ENCODE measurements around the gene RNU5B-1.

RNU5B-1 gene

DNA sequence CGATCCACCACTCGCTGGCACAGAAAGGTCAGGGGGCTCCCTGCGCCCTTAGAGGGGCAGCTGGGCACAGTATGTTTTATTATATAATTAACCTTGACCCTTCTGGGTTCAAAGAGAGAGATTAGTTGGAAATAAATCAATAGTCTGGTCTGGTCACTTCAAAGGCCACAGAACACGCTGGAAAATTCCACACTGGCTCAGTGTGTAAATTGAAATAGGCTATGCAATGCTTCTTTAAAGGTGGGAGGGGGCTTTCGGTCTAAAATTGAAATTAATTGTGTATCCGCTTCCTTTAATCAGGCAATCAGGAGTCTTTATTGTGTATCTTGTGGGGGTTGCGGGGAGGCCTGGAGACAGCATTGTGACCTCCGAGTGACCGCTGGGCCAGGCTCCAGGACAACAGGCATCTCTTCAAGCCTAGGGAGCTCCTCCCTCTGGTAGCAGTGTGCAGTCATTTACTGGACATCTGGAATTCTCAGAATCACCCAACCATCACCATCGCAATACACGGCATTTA is 8.0 kb downstream of the RNU5B-1 start:
- no peak overlapping the region for H3K27ac ChIP-seq
- no peak for TF ChIP-seq CTCF (IDR thresholded peaks at IDR 0.05)
- TF ChIP-seq ZFX (IDR thresholded peaks at IDR 0.05; ENCODE audit: borderline replicate concordance) = no peak

DNA sequence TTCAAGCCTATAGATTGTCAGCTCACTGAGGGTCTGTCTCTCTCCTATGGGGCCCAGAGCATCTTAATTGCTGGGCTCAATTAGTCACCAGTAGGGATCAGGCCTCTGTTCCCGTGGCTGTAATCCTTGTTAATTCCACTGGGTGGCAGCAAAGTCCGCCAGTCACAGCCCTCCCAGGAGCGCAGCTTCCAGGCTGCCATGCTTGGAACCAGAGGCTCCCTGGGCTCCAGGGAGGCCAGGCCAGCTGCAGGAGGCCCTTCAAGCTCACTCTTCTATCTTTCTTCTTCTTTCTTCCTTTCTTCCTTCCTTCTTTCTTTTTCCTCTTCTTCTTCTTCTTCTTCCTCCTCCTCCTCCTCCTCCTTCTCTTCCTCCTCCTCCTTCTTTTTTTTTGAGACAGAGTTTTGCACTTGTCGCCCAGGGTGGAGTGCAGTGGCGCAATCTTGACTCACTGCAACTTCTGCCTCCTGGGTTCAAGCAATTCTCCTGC is 14.4 kb downstream of the RNU5B-1 start:
- TF ChIP-seq CTCF (IDR thresholded peaks at IDR 0.05) = peak; percentile 90
- no peak for TF ChIP-seq ZFX (IDR thresholded peaks at IDR 0.05; ENCODE audit: borderline replicate concordance)
- H3K27ac ChIP-seq = no peak overlapping the region

DNA sequence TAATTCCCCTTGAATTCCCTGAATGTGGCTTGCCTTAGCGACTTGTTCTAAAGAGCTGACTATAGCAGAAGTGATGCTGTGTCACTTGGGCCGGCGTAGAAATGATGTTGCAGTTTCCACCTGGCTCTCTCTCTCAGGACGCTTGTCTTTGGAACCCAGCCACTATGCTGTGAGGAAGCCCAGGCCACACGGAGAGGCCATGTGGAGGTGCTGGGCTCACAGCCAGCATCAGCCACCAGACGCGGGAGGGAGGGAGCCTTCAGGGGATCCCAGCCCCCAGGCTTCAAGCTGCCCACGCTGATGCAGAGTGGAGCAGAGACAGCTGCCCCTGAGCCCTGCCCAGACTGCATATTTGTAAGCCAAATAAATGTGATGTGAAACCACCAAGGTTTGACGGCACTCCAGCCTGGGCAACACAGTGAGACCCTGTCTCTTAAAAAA is 18.6 kb downstream of the RNU5B-1 start:
- no peak for TF ChIP-seq CTCF (IDR thresholded peaks at IDR 0.05)
- no peak for TF ChIP-seq ZFX (IDR thresholded peaks at IDR 0.05; ENCODE audit: borderline replicate concordance)
- H3K27ac ChIP-seq = no peak overlapping the region

- TF ChIP-seq CTCF (IDR thresholded peaks at IDR 0.05) = no peak
- no peak for TF ChIP-seq ZFX (IDR thresholded peaks at IDR 0.05; ENCODE audit: borderline replicate concordance)
- no peak overlapping the region for H3K27ac ChIP-seq
These were observed 21.6 kb downstream of the RNU5B-1 start for GRCh38 chr15:65326117-65326526.

DNA sequence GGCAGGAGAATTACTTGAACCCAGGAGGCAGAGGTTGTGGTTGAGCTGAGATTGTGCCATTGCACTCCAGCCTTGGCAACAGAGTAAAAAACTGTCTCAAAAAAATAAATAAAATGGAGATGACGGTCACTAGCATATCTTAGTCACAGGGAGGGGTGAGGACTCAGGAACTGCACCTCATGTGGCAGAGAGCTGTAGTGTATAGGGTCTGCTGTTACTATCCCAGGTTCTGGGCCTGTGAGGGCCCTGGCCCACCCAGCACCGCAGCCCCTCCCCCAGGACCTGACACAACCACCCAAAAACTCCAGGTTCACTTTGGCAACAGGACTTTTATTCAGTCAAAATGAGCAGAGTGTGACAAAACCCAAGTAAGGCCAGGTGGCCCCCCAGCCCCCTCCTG is 22.3 kb downstream of the RNU5B-1 start:
- no peak overlapping the region for H3K27ac ChIP-seq
- TF ChIP-seq CTCF (IDR thresholded peaks at IDR 0.05) (no peak), ZFX (IDR thresholded peaks at IDR 0.05; ENCODE audit: borderline replicate concordance) (no peak)

- H3K27ac ChIP-seq = no peak overlapping the region
- TF ChIP-seq ZFX (IDR thresholded peaks at IDR 0.05; ENCODE audit: borderline replicate concordance) = no peak
- TF ChIP-seq CTCF (IDR thresholded peaks at IDR 0.05) = no peak
These were observed 23.3 kb downstream of the RNU5B-1 start for GRCh38 chr15:65327651-65328393.

Data from 22Rv1 (cell line).